ENCODE data around the gene MICAL2.

- TF ChIP-seq, protein P1, sequence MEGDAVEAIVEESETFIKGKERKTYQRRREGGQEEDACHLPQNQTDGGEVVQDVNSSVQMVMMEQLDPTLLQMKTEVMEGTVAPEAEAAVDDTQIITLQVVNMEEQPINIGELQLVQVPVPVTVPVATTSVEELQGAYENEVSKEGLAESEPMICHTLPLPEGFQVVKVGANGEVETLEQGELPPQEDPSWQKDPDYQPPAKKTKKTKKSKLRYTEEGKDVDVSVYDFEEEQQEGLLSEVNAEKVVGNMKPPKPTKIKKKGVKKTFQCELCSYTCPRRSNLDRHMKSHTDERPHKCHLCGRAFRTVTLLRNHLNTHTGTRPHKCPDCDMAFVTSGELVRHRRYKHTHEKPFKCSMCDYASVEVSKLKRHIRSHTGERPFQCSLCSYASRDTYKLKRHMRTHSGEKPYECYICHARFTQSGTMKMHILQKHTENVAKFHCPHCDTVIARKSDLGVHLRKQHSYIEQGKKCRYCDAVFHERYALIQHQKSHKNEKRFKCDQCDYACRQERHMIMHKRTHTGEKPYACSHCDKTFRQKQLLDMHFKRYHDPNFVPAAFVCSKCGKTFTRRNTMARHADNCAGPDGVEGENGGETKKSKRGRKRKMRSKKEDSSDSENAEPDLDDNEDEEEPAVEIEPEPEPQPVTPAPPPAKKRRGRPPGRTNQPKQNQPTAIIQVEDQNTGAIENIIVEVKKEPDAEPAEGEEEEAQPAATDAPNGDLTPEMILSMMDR (conservative IDR thresholded peaks at IDR 0.05; ENCODE audit: low read depth, low read length): no peak
- TF ChIP-seq EZH2 (IDR thresholded peaks at IDR 0.05; ENCODE audit: low read length, unreplicated experiment): no peak
Measured at GRCh38 chr11:12214751-12215150, 104.4 kb downstream of the MICAL2 start.

All from PC-3 (cell line).